H1 (cell line): ENCODE measurements around the gene CLPX. TPM values are rescaled to one million over a fixed set of nuclear protein-coding genes. Genes with fewer than 3 reads are reported as not detected.

Source experiments
- CTCF ChIA-PET: fragments of 300-600 bp; sonication (Branson Sonifier 250); formaldehyde crosslinking; loops from one replicate; lab custom pipeline; 2021; ENCODE audit not compliant: partially characterized antibody; lab: Charles Lee
- POLR2A ChIA-PET: fragments of 300-600 bp; sonication (Branson Sonifier 250); formaldehyde crosslinking; loops from one replicate; lab custom pipeline; 2021; ENCODE audit warnings: inconsistent platforms; ENCODE audit not compliant: partially characterized antibody; lab: Charles Lee
- DNase-seq, 2 experiments: peaks; one replicate each; pipeline versions ENCODE4 v3.0.0 to v3.0.0-alpha.2; 2010 to 2022; ENCODE audit warnings: low spot score in 2 of 2, low read depth in 1 of 2, mixed read lengths in 1 of 2
- FAIRE-seq: peaks from 2 replicates; lab custom pipeline; 2011; peaks lifted over from hg19 to GRCh38; lab: Jason Lieb, UNC
- H2AFZ ChIP-seq: 2 replicates; pipeline ENCODE4 v1.8.1; 2012; ENCODE audit warnings: low read length, inconsistent platforms
- H2AK5ac ChIP-seq: 2 replicates; pipeline ENCODE4 v1.6.1; 2013; ENCODE audit warnings: low read depth, low read length
- H2BK120ac ChIP-seq: replicated peaks from 2 replicates; pipeline ENCODE3; 2013; ENCODE audit warnings: low read depth, low read length, inconsistent platforms
- H2BK12ac ChIP-seq: 2 replicates; pipeline ENCODE4 v1.6.1; 2013; ENCODE audit warnings: low read depth, low read length
- H2BK15ac ChIP-seq: 2 replicates; pipeline ENCODE4 v1.6.1; 2013; ENCODE audit warnings: low read length
- H2BK20ac ChIP-seq: 2 replicates; pipeline ENCODE4 v1.6.1; 2013; ENCODE audit warnings: low read length
- H2BK5ac ChIP-seq: 2 replicates; pipeline ENCODE4 v1.6.1; 2013; ENCODE audit warnings: low read depth, low read length
- H3K14ac ChIP-seq: 2 replicates; pipeline ENCODE4 v1.6.1; 2013; ENCODE audit warnings: inconsistent platforms; ENCODE audit not compliant: insufficient read length
- H3K18ac ChIP-seq: 2 replicates; pipeline ENCODE4 v1.6.1; 2013; ENCODE audit warnings: low read length; ENCODE audit errors: extremely low read depth
- H3K23ac ChIP-seq: 2 replicates; pipeline ENCODE4 v1.6.1; 2013; ENCODE audit warnings: inconsistent platforms; ENCODE audit not compliant: insufficient read length
- H3K23me2 ChIP-seq: 2 replicates; pipeline ENCODE4 v1.6.1; 2013; ENCODE audit warnings: low read depth, low read length
- H3K27ac ChIP-seq: 2 replicates; pipeline ENCODE4 v1.6.1; 2011; ENCODE audit warnings: low read depth, low read length, inconsistent platforms
- H3K27me3 ChIP-seq, 4 experiments: replicated peaks in 1 of 4; 1 replicate in 1 of 4; 2 replicates in 3 of 4; pipeline versions ENCODE4 v1.6.1 to v1.8.1; 2011 to 2013; ENCODE audit warnings: low read length in 3 of 4, mild to moderate bottlenecking in 3 of 4, inconsistent platforms in 2 of 4, mixed read lengths in 2 of 4, moderate library complexity in 1 of 4; ENCODE audit not compliant: control insufficient read depth in 3 of 4, insufficient read depth in 3 of 4; ENCODE audit errors: extremely low read depth in 1 of 4
- H3K36me3 ChIP-seq, 4 experiments: 2 replicates each; pipeline versions ENCODE4 v1.6.1 to v1.8.1; 2011 to 2013; ENCODE audit warnings: mild to moderate bottlenecking in 4 of 4, low read length in 3 of 4, moderate library complexity in 2 of 4, control low read depth in 1 of 4, inconsistent platforms in 1 of 4; ENCODE audit not compliant: insufficient read depth in 4 of 4, control insufficient read depth in 2 of 4
- H3K4ac ChIP-seq: replicated peaks from 2 replicates; pipeline ENCODE3; 2013; ENCODE audit warnings: low read length, low read depth, mixed read lengths, inconsistent platforms; ENCODE audit not compliant: insufficient read length
- H3K4me1 ChIP-seq, 4 experiments: replicated peaks in 1 of 4; 1 replicate in 1 of 4; 2 replicates in 3 of 4; pipeline versions ENCODE4 v1.6.1 to v1.8.1; 2011 to 2013; ENCODE audit warnings: low read length in 3 of 4, inconsistent platforms in 2 of 4, mixed read lengths in 1 of 4; ENCODE audit not compliant: insufficient read depth in 4 of 4, control insufficient read depth in 3 of 4
- H3K4me2 ChIP-seq, 2 experiments: 2 replicates each; pipeline versions ENCODE4 v1.6.1 to v1.8.1; 2011 to 2013; ENCODE audit warnings: low read depth in 2 of 2, low read length in 2 of 2, control low read depth in 1 of 2, inconsistent platforms in 1 of 2, mild to moderate bottlenecking in 1 of 2; ENCODE audit not compliant: insufficient read depth in 1 of 2
- H3K4me3 ChIP-seq, 4 experiments: fragments of 200-600, 300-600 bp in 1 of 4; sonication (generic), shearing (Covaris generic), sonication (Bioruptor Twin) in 1 of 4; 2 replicates each; pipeline versions ENCODE4 v1.5.1 to v1.8.1; 2011 to 2016; ENCODE audit warnings: low read length in 4 of 4, low read depth in 3 of 4, control low read depth in 2 of 4, inconsistent platforms in 2 of 4, mild to moderate bottlenecking in 2 of 4, mixed read lengths in 1 of 4, moderate library complexity in 1 of 4; ENCODE audit not compliant: insufficient read depth in 2 of 4; ENCODE audit errors: extremely low read depth in 1 of 4
- H3K56ac ChIP-seq: replicated peaks from 2 replicates; pipeline ENCODE3; 2013; ENCODE audit warnings: low read depth, mild to moderate bottlenecking, mixed read lengths, low read length, inconsistent platforms; ENCODE audit not compliant: insufficient read length
- H3K79me1 ChIP-seq: 2 replicates; pipeline ENCODE4 v1.6.1; 2013; ENCODE audit warnings: low read depth, low read length, control low read depth
- H3K79me2 ChIP-seq, 2 experiments: 2 replicates each; pipeline versions ENCODE4 v1.6.1 to v1.8.1; 2012 to 2013; ENCODE audit warnings: low read length in 2 of 2, mild to moderate bottlenecking in 2 of 2, inconsistent platforms in 1 of 2; ENCODE audit not compliant: insufficient read depth in 2 of 2, control insufficient read depth in 1 of 2
- H3K9ac ChIP-seq, 4 experiments: replicated peaks in 1 of 4; 1 replicate in 1 of 4; 2 replicates in 3 of 4; pipeline versions ENCODE4 v1.6.1 to v1.8.1; 2011 to 2013; ENCODE audit warnings: low read depth in 3 of 4, low read length in 3 of 4, control low read depth in 2 of 4, mild to moderate bottlenecking in 2 of 4, moderate library complexity in 2 of 4, inconsistent platforms in 1 of 4; ENCODE audit errors: extremely low read depth in 1 of 4
- H3K9me3 ChIP-seq, 2 experiments: 2 replicates each; pipeline versions ENCODE4 v1.6.1 to v1.8.1; 2012 to 2013; ENCODE audit warnings: mild to moderate bottlenecking in 2 of 2, moderate library complexity in 2 of 2, control low read depth in 1 of 2, inconsistent platforms in 1 of 2, low read depth in 1 of 2, low read length in 1 of 2, mixed read lengths in 1 of 2; ENCODE audit not compliant: insufficient read depth in 2 of 2
- H4K20me1 ChIP-seq, 2 experiments: replicated peaks in 1 of 2; 2 replicates each; pipeline versions ENCODE3 to v1.8.1; 2011 to 2013; ENCODE audit warnings: inconsistent platforms in 2 of 2, low read length in 2 of 2, mild to moderate bottlenecking in 1 of 2; ENCODE audit not compliant: insufficient read depth in 2 of 2, control insufficient read depth in 1 of 2
- H4K5ac ChIP-seq: 2 replicates; pipeline ENCODE4 v1.6.1; 2013; ENCODE audit warnings: low read length, low read depth, mixed read lengths, inconsistent platforms; ENCODE audit not compliant: insufficient read length
- H4K8ac ChIP-seq: 2 replicates; pipeline ENCODE4 v1.8.0; 2013; ENCODE audit warnings: mild to moderate bottlenecking, moderate library complexity, low read length, inconsistent platforms; ENCODE audit not compliant: insufficient read depth; ENCODE audit errors: extremely low read depth
- H4K91ac ChIP-seq: replicated peaks from 2 replicates; pipeline ENCODE3; 2013; ENCODE audit warnings: low read length, mixed read lengths, inconsistent platforms; ENCODE audit not compliant: insufficient read length
- ASH2L ChIP-seq: fragments of 200-600, 300-600 bp; sonication (generic); IDR thresholded peaks from one replicate; pipeline ENCODE4 v1.7.1; 2017; ENCODE audit warnings: low read length
- CREB1 ChIP-seq: IDR thresholded peaks from 2 replicates; pipeline ENCODE4 v1.6.1; 2012; ENCODE audit warnings: inconsistent platforms
- CTBP2 ChIP-seq: IDR thresholded peaks from 2 replicates; pipeline ENCODE4 v1.7.0; 2011; ENCODE audit warnings: borderline replicate concordance, mild to moderate bottlenecking, moderate library complexity, mixed read lengths, low read length; ENCODE audit not compliant: insufficient read depth, insufficient read length
- EP300 ChIP-seq, 2 experiments: IDR thresholded peaks; 1 replicate in 1 of 2; 2 replicates in 1 of 2; pipeline ENCODE4 v1.6.1; 2011 to 2012; ENCODE audit warnings: low read depth in 2 of 2, low read length in 2 of 2, mild to moderate bottlenecking in 2 of 2, borderline replicate concordance in 1 of 2, inconsistent platforms in 1 of 2, moderate library complexity in 1 of 2
- EZH2 ChIP-seq: fragments of 200-600 bp; sonication (generic); IDR thresholded peaks from 2 replicates; pipeline ENCODE4 v1.7.1; 2012; ENCODE audit warnings: low read depth, mild to moderate bottlenecking, moderate library complexity, low read length, inconsistent platforms; ENCODE audit not compliant: severe bottlenecking
- HDAC2 ChIP-seq, 2 experiments: fragments of 300-600 bp in 1 of 2; sonication (generic) in 1 of 2; IDR thresholded peaks; 2 replicates each; pipeline ENCODE4 v1.6.1; 2011 to 2012; ENCODE audit warnings: low read depth in 2 of 2, low read length in 2 of 2, mild to moderate bottlenecking in 2 of 2, moderate library complexity in 2 of 2, borderline replicate concordance in 1 of 2, inconsistent platforms in 1 of 2
- JUND ChIP-seq: IDR thresholded peaks from 2 replicates; pipeline ENCODE4 v1.6.1; 2011; ENCODE audit warnings: mild to moderate bottlenecking, improper control_type of control experiment, low read length
- WGBS, 2 experiments: shearing (Covaris generic) in 1 of 2; methylation state at CpG; one replicate each; pipeline versions ENCODE4 v1.1.6 to v1.1.7; 2013 to 2015; ENCODE audit warnings: low lambda C conversion rate in 2 of 2, mixed read lengths in 2 of 2, inconsistent platforms in 1 of 2, low coverage in 1 of 2, missing lambda C conversion rate in 1 of 2; ENCODE audit not compliant: insufficient replicate concordance in 2 of 2, insufficient coverage in 1 of 2, insufficient read length in 1 of 2; ENCODE audit errors: extremely low coverage in 1 of 2, missing lambda C conversion rate in 1 of 2; 5-methylcytosine and 5-hydroxymethylcytosine counted together
- polyA plus RNA-seq, 7 experiments: library from polyadenylated mRNA; depleted of rRNA in 3 of 7; stranded (reverse) in 5 of 7; unstranded in 2 of 7; fragments of >200 nt in 5 of 7; fragments of 200-250 nt in 2 of 7; gene quantifications; 1 replicate in 5 of 7; 2 replicates in 1 of 7; 4 replicates in 1 of 7; pipeline versions ENCODE4 v1.2.1 to v1.2.3, GENCODE V29; 2011 to 2013; ENCODE audit warnings: missing spikeins in 2 of 7, mixed read lengths in 2 of 7
- total RNA-seq: library from RNA; stranded (reverse); fragmentation: NEBNext Ultra II Directional; extraction: Animal tissue kit (Norgen Biotek cat#: 25700); gene quantifications from 2 replicates; pipeline ENCODE4 v1.2.1, GENCODE V29; 2021
- TF ChIP-seq, protein P1 (sequence below): IDR thresholded peaks from 2 replicates; pipeline ENCODE4 v1.6.1; 2012; ENCODE audit warnings: low read length, inconsistent platforms

CLPX gene
- total and polyA plus RNA-seq, 2 of the 8 experiments (the other 6 are each of a cell fraction or from before 2014, with no cell fraction given): 10.5 to 53.6 TPM

GRCh38 chr15:65222891-65223290 lies 37.7 kb upstream of the CLPX start:
- no peak overlapping the region for H3K27ac ChIP-seq
- H3K27me3 ChIP-seq: no peaks in the 10 kb centered on the region
- H2BK20ac ChIP-seq: no peak overlapping the region
- H3K79me2 ChIP-seq: no peaks in the 10 kb centered on the region
- no peak overlapping the region for H2AFZ ChIP-seq
- FAIRE-seq (no peak), DNase-seq (no peak)
- no peaks in the 10 kb centered on the region for H3K79me1 ChIP-seq
- H4K20me1 ChIP-seq: no peaks in the 10 kb centered on the region
- no peak overlapping the region for H3K4me3 ChIP-seq
- no peak overlapping the region for H2BK120ac ChIP-seq
- H3K4ac ChIP-seq: no peak overlapping the region
- POLR2A ChIA-PET: no interaction called here
- no peaks in the 10 kb centered on the region for H3K23me2 ChIP-seq
- H4K5ac ChIP-seq: no peak overlapping the region
- H3K9ac ChIP-seq: no peak overlapping the region
- no peak overlapping the region for H3K14ac ChIP-seq
- TF ChIP-seq CREB1: no peak
- TF ChIP-seq EZH2: no peak
- no peak for TF ChIP-seq HDAC2 (IDR thresholded peaks at IDR 0.05; ENCODE audit: borderline replicate concordance in 1 of 2, low read depth in 2 of 2, low read length in 2 of 2)
- TF ChIP-seq, protein P1, sequence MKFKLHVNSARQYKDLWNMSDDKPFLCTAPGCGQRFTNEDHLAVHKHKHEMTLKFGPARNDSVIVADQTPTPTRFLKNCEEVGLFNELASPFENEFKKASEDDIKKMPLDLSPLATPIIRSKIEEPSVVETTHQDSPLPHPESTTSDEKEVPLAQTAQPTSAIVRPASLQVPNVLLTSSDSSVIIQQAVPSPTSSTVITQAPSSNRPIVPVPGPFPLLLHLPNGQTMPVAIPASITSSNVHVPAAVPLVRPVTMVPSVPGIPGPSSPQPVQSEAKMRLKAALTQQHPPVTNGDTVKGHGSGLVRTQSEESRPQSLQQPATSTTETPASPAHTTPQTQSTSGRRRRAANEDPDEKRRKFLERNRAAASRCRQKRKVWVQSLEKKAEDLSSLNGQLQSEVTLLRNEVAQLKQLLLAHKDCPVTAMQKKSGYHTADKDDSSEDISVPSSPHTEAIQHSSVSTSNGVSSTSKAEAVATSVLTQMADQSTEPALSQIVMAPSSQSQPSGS: no peak
- no peak for TF ChIP-seq JUND
- TF ChIP-seq EP300 (IDR thresholded peaks at IDR 0.05; ENCODE audit: borderline replicate concordance in 1 of 2, low read depth in 2 of 2, low read length in 2 of 2): no peak
- no peak for TF ChIP-seq CTBP2
- TF ChIP-seq ASH2L: no peak
- TF ChIP-seq, all 59 proteins: peak for 0
- Histone ChIP-seq H3K4me2 (no peak overlapping the region), H2BK12ac (no peak overlapping the region), H4K8ac (no peak overlapping the region; the same call in 1 of the 2 replicates), H4K91ac (no peak overlapping the region), H3K18ac (no peak overlapping the region), H3K23ac (no peak overlapping the region), H2BK5ac (no peak overlapping the region), H2BK15ac (no peak overlapping the region), H3K4me1 (peaks cover 0 to 4% (median 2%) of the 10 kb centered on the region in 4 experiments; a peak in 4 of 7 replicates), H2AK5ac (no peak overlapping the region), H3K36me3 (no peaks in the 10 kb centered on the region), H3K9me3 (no peaks in the 10 kb centered on the region), H3K56ac (no peak overlapping the region)
- 95% methylated on average over 4 of the region's 4 CpGs; no CpG with 5 or more reads in 1 of the 2 experiments for WGBS, 2 experiments
- CTCF ChIA-PET: interaction anchor here (1.1 to 5.6 kb wide), 3 partner anchors 11 to 75 kb away, joined by 3 to 43 read pairs (median 4); partner anchors contain the start of gene CILP
